SU-DHL-6 (cell line): ENCODE measurements around the gene MTCL1.

Source experiments
- CTCF ChIP-seq: fragments of 200-600 bp; sonication (generic); IDR thresholded peaks from one replicate; pipeline ENCODE4 v1.5.1; 2017; ENCODE audit warnings: antibody characterized with exemption, mild to moderate bottlenecking, low read length, moderate library complexity; ENCODE audit not compliant: insufficient read depth, poor library complexity, severe bottlenecking
- EZH2phosphoT487 ChIP-seq: fragments of 200-600 bp; sonication (generic), shearing (Covaris generic); conservative IDR thresholded peaks from 2 replicates; pipeline ENCODE4 v1.6.1; 2018; ENCODE audit warnings: mild to moderate bottlenecking, antibody characterized with exemption, low read length, moderate library complexity, mixed read lengths

- TF ChIP-seq CTCF (no peak), EZH2phosphoT487 (no peak)
These were observed 47.0 kb downstream of the MTCL1 start for GRCh38 chr18:8752329-8752728.
